NCI-H1417 (cell line): ENCODE results near the gene GP1BA.

Source experiments
- DNase-seq, 3 experiments: peaks; one replicate each; lab custom pipeline; 2025; lab: John Stamatoyannopoulos, UW

Gene GP1BA

GRCh38 chr17:4931963-4932362 lies at the start of gene GP1BA:
Gene GP1BA (plus strand): TSS chr17:4932277. CDS start chr17:4932605, 328 bp downstream.
- no peak for DNase-seq

GRCh38 chr17:4884489-4884888 lies 47.6 kb upstream of the GP1BA start:
- no peak for DNase-seq

GRCh38 chr17:4886830-4887229 lies 45.2 kb upstream of the GP1BA start:
- DNase-seq, result no peak

DNA sequence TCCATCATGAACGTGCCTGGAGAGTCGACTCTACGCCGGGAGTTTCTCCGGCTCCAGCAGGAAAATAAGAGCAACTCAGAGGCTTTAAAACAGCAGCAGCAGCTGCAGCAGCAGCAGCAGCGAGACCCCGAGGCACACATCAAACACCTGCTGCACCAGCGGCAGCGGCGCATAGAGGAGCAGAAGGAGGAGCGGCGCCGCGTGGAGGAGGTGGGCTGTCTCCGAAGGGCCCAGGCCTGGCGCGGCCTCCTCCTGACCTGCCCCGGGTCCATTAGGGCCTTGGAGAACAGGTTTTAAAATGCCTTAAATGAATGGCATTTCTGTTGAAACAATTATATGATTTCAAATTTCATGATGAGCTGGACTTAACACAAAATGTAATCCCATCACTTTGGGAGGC lies 44.5 kb upstream of the GP1BA start:
- DNase-seq, result no peak

DNA sequence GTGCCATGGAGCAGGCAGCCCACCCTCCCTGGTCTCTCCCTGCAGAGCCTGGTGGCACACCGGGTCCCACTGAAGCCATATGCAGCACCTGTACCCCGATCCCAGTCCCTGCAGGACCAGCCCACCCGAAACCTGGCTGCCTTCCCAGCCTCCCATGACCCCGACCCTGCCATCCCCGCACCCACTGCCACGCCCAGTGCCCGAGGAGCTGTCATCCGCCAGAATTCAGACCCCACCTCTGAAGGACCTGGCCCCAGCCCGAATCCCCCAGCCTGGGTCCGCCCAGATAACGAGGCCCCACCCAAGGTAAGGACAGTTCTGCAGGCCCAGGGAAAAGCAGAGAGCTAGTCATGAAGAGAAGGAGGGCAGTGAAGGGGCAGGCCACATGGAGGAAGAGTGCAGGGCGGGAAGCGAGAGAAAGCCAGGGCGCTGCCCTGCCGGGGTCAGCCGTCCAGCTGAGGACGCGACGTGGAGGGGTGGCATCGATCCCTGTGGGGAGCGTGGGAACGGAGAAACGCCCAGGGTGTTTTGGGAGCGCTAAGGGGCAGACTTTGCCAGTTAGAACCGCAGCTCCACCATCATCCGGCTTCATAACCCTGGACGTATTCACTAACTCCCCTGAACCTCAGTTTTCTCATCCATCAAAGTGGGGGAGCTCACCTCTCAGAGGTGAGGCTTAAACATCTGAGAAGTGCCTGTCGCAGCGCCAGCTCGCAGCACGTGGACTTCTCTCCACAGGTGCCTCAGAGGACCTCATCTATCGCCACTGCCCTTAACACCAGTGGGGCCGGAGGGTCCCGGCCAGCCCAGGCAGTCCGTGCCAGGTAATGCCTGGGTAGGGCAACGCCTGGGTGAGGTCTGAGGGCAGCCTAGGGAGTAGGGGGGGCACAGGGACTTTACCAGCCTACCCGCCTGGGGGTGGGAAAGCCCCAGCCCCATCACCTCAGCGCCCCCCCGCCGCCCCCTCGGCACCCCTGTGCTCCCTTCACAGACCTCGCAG lies 40.4 kb upstream of the GP1BA start:
- no peak for DNase-seq

DNA sequence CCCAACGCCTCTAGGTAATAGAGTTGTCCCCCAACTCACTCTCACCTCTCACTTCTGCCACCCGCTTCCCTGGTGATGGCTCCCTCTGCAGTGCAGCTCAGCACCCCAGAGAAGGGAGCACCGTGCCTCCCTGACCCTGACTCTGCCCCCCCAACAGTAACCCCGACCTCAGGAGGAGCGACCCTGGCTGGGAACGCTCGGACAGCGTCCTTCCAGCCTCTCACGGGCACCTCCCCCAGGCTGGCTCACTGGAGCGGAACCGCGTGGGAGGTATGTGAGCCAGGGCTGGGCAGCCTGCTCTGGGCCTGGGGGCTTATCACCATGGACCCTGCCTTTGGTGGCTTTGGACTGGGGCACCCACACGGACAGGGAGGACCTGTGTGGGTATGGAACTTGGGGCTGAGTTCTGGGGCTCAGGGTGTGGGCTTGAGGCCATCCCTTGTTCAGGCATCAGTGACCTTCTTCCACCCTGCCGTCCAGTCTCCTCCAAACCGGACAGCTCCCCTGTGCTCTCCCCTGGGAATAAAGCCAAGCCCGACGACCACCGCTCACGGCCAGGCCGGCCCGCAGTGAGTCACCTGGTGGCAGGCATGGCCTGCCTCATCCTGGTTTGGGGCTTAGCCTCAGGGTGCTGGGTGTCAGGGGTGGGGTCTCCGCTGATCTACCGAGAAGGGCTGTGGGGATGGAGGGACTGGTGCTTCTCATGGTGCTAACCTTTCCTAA lies 39.4 kb upstream of the GP1BA start:
- no peak for DNase-seq

DNA sequence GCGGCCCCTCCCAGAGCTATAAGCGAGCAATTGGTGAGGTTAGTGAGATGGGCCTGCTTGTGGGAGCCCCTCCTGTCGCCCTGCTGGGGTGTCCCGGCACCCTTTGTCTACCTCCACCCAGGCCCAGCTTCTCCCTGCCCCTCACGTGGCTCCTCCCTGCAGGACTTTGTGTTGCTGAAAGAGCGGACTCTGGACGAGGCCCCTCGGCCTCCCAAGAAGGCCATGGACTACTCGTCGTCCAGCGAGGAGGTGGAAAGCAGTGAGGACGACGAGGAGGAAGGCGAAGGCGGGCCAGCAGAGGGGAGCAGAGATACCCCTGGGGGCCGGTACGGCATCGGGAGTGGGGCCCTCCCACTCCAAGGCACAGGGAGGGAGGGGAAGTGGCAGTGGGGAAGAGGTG lies 38.8 kb upstream of the GP1BA start:
- no peak for DNase-seq

DNA sequence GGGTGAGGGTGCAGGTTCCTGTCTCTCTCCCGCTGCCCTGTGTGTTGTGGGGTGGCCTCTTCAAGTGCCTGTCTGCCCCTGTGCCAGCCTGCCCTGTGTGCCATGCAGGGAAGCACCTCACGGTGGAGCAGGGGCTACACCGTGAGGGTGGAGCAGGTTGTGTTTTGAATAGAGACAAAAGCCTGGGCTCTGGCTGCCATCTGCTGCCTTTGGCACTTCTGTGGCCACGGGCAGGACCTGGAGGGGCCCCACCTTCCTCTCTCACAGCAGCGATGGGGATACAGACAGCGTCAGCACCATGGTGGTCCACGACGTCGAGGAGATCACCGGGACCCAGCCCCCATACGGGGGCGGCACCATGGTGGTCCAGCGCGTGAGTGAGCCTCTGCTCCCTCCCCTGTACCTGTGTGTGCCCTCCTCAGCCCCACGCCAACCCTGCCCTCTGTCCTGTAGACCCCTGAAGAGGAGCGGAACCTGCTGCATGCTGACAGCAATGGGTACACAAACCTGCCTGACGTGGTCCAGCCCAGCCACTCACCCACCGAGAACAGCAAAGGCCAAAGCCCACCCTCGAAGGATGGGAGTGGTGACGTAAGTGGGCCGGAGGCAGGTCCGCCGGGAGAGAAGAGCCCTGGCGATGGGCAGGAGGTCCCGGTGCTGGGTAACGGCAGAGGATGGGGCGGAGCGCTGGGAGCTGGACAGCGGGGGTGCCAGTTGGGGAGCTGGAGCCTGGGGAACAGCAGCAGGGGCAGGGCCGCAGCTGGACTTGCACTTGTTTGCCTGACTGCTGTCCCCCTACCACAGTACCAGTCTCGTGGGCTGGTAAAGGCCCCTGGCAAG lies 38.1 kb upstream of the GP1BA start:
- DNase-seq, result no peak

DNA sequence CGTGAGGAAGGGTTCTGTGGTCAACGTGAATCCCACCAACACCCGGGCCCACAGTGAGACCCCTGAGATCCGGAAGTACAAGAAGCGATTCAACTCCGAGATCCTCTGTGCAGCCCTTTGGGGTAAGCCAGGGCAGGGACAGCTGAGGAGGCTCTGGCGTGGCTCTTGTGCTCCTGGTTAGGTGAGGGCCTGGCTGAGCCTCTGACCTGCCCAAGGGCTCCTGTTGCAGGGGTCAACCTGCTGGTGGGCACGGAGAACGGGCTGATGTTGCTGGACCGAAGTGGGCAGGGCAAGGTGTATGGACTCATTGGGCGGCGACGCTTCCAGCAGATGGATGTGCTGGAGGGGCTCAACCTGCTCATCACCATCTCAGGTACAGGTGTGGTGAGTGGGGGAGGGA lies 37.0 kb upstream of the GP1BA start:
- DNase-seq, result no peak

DNA sequence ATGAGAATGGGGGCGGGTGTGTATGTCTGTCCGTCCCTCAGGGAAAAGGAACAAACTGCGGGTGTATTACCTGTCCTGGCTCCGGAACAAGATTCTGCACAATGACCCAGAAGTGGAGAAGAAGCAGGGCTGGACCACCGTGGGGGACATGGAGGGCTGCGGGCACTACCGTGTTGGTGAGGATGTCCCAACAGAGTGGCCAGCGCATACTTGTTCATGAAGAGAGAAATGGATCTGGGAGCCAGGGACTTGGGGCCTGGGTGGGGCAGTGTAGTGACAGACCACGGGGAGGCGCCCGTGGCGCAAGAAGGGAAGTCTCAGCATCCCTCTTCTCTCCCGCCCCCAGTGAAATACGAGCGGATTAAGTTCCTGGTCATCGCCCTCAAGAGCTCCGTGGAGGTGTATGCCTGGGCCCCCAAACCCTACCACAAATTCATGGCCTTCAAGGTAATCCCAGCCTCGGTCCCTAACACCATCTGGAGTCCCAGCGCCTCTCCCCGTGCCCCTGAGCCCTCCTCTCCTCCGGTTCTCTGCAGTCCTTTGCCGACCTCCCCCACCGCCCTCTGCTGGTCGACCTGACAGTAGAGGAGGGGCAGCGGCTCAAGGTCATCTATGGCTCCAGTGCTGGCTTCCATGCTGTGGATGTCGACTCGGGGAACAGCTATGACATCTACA lies 36.3 kb upstream of the GP1BA start:
- no peak for DNase-seq

GRCh38 chr17:4896332-4897197 lies 35.5 kb upstream of the GP1BA start:
- no peak for DNase-seq

GRCh38 chr17:4897198-4897687 lies 34.8 kb upstream of the GP1BA start:
- no peak for DNase-seq

DNA sequence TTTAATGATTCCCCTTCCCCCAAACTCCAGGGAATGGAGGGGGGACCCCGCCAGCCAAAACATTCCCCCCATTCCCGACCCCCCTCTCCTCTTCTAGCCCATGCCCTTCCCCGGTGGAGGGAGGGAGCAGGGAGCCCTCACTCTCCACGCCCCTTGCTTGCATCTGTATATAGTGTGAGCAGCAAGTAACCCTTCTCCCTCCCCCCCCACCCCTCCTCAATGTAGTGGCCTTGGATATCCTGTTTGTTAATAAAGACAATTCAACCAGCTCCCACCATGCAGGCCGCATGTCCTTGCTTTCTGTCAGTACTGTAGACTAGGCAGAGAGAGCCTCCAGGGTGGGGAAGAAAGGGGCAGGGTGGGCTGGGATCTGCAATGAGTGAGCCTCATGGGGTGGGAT lies 34.3 kb upstream of the GP1BA start:
- DNase-seq, result no peak

GRCh38 chr17:4898351-4898750 lies 33.7 kb upstream of the GP1BA start:
- no peak for DNase-seq

DNA sequence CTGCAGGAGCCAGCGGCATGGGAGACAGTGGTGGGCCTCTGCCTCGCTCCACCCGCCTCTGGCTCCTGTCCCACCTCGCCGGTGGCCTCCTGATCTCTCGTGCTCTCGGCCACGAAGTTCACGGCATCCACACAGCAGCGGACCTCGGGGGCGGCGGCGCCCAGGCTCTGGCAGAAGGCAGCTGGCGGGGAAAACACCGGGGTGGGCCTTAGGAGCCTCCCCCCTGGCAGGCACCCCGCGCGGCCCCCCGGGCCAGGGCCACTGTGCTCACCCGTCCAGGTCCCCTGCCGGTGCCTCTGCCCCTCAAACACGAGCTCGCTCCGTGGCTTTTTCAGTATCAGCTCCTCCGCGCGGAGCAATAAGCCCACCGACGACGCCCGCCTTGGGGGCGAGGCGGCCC lies 33.1 kb upstream of the GP1BA start:
- no peak for DNase-seq

DNA sequence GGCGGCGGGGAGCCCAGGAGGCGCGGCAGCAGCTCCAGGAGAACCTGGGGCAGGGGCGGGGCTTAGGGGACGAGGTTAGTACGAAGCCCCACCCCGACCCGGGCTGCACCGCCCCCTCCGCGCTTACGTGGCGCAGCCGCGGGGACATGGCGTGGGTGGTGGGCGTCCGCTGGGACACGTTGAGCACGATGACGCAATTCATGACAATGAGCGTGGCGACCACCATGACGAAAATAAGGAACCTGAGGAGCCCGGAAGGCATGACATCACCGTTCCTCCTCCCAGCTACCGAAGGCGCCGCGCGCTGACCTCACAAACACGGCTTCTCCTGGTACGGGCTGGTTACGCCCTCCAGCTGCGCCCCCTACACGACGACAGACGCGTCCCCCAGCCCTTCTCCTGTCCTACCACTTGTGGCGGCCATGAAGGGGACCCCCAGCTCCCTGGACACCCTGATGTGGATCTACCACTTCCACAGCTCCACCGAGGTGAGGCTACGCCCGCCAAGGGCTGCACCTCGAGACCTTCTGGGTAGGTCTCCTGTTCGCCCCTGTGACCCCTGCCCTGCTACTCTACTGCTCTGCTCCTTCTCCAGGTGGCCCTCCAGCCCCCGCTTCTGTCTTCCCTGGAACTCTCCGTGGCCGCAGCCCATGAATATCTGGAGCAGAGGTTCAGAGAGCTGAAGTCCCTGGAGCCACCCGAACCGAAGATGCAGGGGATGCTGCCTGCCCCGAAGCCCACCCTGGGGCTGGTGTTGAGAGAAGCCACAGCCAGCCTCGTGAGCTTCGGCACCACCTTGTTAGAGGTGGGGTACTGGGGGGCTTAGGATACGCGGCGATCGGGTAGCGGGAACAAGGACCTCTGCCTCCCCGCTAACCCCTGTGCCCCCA lies 32.5 kb upstream of the GP1BA start, which contains the start of gene C17orf107:
C17orf107 (plus strand) TSS at position 196 of the 890 bp plus-strand sequence; CDS start at position 423, 227 bp downstream.
- peak in 1 of 3 experiments; percentile 13 for DNase-seq

GRCh38 chr17:4900231-4901107 lies 31.6 kb upstream of the GP1BA start:
- DNase-seq, result no peak

DNA sequence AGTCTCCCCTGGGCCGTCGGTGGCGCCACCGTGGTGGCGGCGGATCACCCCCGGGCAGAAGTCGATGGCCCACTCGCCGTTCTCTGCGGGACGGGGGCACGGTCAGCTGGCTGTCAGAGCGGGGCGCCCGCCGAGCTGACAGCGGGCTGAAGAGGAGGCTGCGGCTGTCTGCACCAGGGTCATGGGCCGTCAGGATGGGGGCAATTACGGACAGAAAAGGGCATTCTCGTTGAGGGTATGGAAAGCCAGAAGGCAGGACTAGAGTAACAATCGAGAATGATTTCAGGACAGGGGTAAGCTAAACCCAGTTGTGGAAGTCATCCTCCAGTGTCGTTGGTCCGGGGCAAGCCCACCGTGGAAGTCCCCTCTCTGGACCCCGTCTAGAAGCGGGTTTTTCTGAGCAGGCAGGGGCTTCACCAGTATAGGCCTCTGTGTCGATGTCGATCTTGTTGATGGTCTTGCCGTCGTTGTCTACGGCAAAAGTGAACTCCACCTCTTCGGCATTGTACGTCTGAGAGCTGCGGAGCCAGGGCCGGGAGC lies 30.9 kb upstream of the GP1BA start:
- DNase-seq, result no peak
